WTC11 (cell line): Measurements from ENCODE around the gene TOR3A. TPM values are rescaled to one million over a fixed set of nuclear protein-coding genes. Genes with fewer than 3 reads are reported as not detected.

Experiments
- ATAC-seq: fragments of 200-7000 bp; cut with Tn5 transposase; 2 replicates; pipeline ENCODE4 v1.10.0; 2021; ENCODE audit warnings: mild to moderate bottlenecking, moderate library complexity
- CTCF ChIA-PET: fragments of 300-600 bp; sonication (Branson Sonifier 250); formaldehyde crosslinking; loops from one replicate; lab custom pipeline; 2021; ENCODE audit warnings: antibody characterized with exemption; lab: Charles Lee
- POLR2A ChIA-PET: fragments of 350-600 bp; sonication (Branson Sonifier 250); formaldehyde crosslinking; loops from one replicate; lab custom pipeline; 2021; ENCODE audit warnings: antibody characterized with exemption; lab: Charles Lee
- DNase-seq: peaks from one replicate; pipeline ENCODE4 v3.0.0; 2021; ENCODE audit warnings: low spot score
- H3K27ac Mint-ChIP-seq: 2 replicates; pipeline ENCODE4 v1.8.0; 2021; ENCODE audit warnings: mixed read lengths
- H3K27me3 Mint-ChIP-seq: 2 replicates; pipeline ENCODE4 v1.8.0; 2021; ENCODE audit warnings: low read depth, mild to moderate bottlenecking, moderate library complexity, mixed read lengths
- H3K36me3 Mint-ChIP-seq: 2 replicates; pipeline ENCODE4 v1.8.0; 2021; ENCODE audit warnings: mixed read lengths
- H3K4me1 Mint-ChIP-seq: 2 replicates; pipeline ENCODE4 v1.8.0; 2022; ENCODE audit warnings: mixed read lengths
- H3K4me3 Mint-ChIP-seq: 2 replicates; pipeline ENCODE4 v1.8.0; 2021; ENCODE audit warnings: mild to moderate bottlenecking, moderate library complexity, mixed read lengths
- H3K9me3 Mint-ChIP-seq: 2 replicates; pipeline ENCODE4 v1.8.0; 2021; ENCODE audit warnings: mixed read lengths
- AR ChIP-seq: fragments of 250-450 bp; sonication (Bioruptor Pico); IDR thresholded peaks from 2 replicates; pipeline ENCODE4 v1.9.0; 2021; ENCODE audit warnings: mild to moderate bottlenecking
- HMGA2 ChIP-seq: fragments of 250-450 bp; sonication (Bioruptor Pico); IDR thresholded peaks from 2 replicates; pipeline ENCODE4 v1.4.0; 2021; ENCODE audit warnings: mild to moderate bottlenecking, moderate library complexity
- NFYB ChIP-seq: sonication (generic); formaldehyde crosslinking; conservative IDR thresholded peaks from 2 replicates; pipeline ENCODE4 v1.8.0; 2022; ENCODE audit warnings: low read depth, missing genetic modification reagents
- NR2C2 ChIP-seq: sonication (generic); formaldehyde crosslinking; IDR thresholded peaks from 2 replicates; pipeline ENCODE4 v1.8.0; 2022; ENCODE audit warnings: mild to moderate bottlenecking, missing genetic modification reagents
- RORB ChIP-seq: fragments of 250-450 bp; sonication (Bioruptor Pico); IDR thresholded peaks from 2 replicates; pipeline ENCODE4 v1.9.0; 2021; ENCODE audit warnings: mild to moderate bottlenecking
- SMAD4 ChIP-seq: sonication (generic); formaldehyde crosslinking; IDR thresholded peaks from 2 replicates; pipeline ENCODE4 v1.8.0; 2022; ENCODE audit warnings: mild to moderate bottlenecking, missing genetic modification reagents
- SP1 ChIP-seq: sonication (generic); formaldehyde crosslinking; conservative IDR thresholded peaks from 2 replicates; pipeline ENCODE4 v1.8.1; 2022; ENCODE audit warnings: missing genetic modification reagents
- ZNF121 ChIP-seq: sonication (generic); formaldehyde crosslinking; IDR thresholded peaks from 2 replicates; pipeline ENCODE4 v1.8.0; 2023; ENCODE audit warnings: missing genetic modification reagents
- ZNF317 ChIP-seq: sonication (generic); formaldehyde crosslinking; IDR thresholded peaks from 2 replicates; pipeline ENCODE4 v1.8.1; 2023; ENCODE audit warnings: low read depth, mild to moderate bottlenecking, moderate library complexity, missing genetic modification reagents, borderline replicate concordance
- ZNF396 ChIP-seq: fragments of 250-450 bp; sonication (Bioruptor Pico); IDR thresholded peaks from 2 replicates; pipeline ENCODE4 v1.8.0; 2021; ENCODE audit warnings: mild to moderate bottlenecking, moderate library complexity, borderline replicate concordance
- total RNA-seq: library from RNA; stranded (reverse); gene quantifications from 3 replicates; pipeline ENCODE4 v1.2.3, GENCODE V29; 2021
- TF ChIP-seq, protein P1 (sequence below): sonication (generic); formaldehyde crosslinking; IDR thresholded peaks from 2 replicates; pipeline ENCODE4 v1.8.1; 2023; ENCODE audit warnings: mild to moderate bottlenecking, missing genetic modification reagents, borderline replicate concordance
- TF ChIP-seq, protein P2 (sequence below): sonication (generic); formaldehyde crosslinking; IDR thresholded peaks from 2 replicates; pipeline ENCODE4 v1.8.1; 2023; ENCODE audit warnings: mild to moderate bottlenecking, missing genetic modification reagents
- TF ChIP-seq, protein P3 (sequence below): sonication (generic); formaldehyde crosslinking; IDR thresholded peaks from 2 replicates; pipeline ENCODE4 v1.8.0; 2023; ENCODE audit warnings: missing genetic modification reagents, mild to moderate bottlenecking, borderline replicate concordance

Gene TOR3A
- total RNA-seq, 1 experiment from 2014 or later: 20.5 TPM

DNA sequence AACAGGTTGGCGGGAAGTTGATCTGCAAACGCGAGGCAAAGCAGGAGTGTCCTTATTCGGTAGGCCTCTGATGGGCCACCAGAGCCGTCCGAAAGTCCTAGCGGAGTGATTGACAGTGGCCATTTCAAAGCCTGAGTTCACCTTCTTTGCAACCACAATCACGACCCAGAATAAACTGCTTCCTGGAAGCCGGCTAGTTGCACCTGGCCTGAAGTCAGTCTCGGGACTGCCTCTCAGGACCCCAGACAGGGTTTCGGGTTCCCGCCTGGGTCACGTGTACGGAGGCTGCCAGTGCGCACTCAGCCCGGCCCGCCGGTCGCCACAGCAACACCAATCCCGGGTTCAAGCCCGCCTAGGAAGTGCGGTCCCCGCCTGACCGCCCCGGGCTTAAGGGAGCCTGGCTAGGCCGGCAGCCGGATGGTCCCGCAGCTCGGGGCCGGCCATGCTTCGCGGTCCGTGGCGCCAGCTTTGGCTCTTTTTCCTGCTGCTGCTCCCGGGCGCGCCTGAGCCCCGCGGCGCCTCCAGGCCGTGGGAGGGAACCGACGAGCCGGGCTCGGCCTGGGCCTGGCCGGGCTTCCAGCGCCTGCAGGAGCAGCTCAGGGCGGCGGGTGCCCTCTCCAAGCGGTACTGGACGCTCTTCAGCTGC, at the start of gene TOR3A (continued):
- TF ChIP-seq, protein P1, sequence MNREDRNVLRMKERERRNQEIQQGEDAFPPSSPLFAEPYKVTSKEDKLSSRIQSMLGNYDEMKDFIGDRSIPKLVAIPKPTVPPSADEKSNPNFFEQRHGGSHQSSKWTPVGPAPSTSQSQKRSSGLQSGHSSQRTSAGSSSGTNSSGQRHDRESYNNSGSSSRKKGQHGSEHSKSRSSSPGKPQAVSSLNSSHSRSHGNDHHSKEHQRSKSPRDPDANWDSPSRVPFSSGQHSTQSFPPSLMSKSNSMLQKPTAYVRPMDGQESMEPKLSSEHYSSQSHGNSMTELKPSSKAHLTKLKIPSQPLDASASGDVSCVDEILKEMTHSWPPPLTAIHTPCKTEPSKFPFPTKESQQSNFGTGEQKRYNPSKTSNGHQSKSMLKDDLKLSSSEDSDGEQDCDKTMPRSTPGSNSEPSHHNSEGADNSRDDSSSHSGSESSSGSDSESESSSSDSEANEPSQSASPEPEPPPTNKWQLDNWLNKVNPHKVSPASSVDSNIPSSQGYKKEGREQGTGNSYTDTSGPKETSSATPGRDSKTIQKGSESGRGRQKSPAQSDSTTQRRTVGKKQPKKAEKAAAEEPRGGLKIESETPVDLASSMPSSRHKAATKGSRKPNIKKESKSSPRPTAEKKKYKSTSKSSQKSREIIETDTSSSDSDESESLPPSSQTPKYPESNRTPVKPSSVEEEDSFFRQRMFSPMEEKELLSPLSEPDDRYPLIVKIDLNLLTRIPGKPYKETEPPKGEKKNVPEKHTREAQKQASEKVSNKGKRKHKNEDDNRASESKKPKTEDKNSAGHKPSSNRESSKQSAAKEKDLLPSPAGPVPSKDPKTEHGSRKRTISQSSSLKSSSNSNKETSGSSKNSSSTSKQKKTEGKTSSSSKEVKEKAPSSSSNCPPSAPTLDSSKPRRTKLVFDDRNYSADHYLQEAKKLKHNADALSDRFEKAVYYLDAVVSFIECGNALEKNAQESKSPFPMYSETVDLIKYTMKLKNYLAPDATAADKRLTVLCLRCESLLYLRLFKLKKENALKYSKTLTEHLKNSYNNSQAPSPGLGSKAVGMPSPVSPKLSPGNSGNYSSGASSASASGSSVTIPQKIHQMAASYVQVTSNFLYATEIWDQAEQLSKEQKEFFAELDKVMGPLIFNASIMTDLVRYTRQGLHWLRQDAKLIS (CRISPR knock-in tag): no peak
- 0 out of 2 replicates have a peak, but pooled peaks have one; percentile 23 for TF ChIP-seq ZNF317
- TF ChIP-seq SMAD4 (CRISPR knock-in tag): no peak
- TF ChIP-seq, protein P2, sequence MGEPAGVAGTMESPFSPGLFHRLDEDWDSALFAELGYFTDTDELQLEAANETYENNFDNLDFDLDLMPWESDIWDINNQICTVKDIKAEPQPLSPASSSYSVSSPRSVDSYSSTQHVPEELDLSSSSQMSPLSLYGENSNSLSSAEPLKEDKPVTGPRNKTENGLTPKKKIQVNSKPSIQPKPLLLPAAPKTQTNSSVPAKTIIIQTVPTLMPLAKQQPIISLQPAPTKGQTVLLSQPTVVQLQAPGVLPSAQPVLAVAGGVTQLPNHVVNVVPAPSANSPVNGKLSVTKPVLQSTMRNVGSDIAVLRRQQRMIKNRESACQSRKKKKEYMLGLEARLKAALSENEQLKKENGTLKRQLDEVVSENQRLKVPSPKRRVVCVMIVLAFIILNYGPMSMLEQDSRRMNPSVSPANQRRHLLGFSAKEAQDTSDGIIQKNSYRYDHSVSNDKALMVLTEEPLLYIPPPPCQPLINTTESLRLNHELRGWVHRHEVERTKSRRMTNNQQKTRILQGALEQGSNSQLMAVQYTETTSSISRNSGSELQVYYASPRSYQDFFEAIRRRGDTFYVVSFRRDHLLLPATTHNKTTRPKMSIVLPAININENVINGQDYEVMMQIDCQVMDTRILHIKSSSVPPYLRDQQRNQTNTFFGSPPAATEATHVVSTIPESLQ (CRISPR knock-in tag): no peak
- no peak for TF ChIP-seq ZNF396 (CRISPR knock-in tag)
- TF ChIP-seq RORB (CRISPR knock-in tag): no peak
- TF ChIP-seq ZNF121 (CRISPR knock-in tag): peak; percentile 82
- TF ChIP-seq SP1 (CRISPR knock-in tag): peak; percentile 81
- TF ChIP-seq AR: no peak
- TF ChIP-seq, protein P3, sequence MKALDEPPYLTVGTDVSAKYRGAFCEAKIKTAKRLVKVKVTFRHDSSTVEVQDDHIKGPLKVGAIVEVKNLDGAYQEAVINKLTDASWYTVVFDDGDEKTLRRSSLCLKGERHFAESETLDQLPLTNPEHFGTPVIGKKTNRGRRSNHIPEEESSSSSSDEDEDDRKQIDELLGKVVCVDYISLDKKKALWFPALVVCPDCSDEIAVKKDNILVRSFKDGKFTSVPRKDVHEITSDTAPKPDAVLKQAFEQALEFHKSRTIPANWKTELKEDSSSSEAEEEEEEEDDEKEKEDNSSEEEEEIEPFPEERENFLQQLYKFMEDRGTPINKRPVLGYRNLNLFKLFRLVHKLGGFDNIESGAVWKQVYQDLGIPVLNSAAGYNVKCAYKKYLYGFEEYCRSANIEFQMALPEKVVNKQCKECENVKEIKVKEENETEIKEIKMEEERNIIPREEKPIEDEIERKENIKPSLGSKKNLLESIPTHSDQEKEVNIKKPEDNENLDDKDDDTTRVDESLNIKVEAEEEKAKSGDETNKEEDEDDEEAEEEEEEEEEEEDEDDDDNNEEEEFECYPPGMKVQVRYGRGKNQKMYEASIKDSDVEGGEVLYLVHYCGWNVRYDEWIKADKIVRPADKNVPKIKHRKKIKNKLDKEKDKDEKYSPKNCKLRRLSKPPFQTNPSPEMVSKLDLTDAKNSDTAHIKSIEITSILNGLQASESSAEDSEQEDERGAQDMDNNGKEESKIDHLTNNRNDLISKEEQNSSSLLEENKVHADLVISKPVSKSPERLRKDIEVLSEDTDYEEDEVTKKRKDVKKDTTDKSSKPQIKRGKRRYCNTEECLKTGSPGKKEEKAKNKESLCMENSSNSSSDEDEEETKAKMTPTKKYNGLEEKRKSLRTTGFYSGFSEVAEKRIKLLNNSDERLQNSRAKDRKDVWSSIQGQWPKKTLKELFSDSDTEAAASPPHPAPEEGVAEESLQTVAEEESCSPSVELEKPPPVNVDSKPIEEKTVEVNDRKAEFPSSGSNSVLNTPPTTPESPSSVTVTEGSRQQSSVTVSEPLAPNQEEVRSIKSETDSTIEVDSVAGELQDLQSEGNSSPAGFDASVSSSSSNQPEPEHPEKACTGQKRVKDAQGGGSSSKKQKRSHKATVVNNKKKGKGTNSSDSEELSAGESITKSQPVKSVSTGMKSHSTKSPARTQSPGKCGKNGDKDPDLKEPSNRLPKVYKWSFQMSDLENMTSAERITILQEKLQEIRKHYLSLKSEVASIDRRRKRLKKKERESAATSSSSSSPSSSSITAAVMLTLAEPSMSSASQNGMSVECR (CRISPR knock-in tag): peak; percentile 76; the same call in 1 of the 2 replicates
- TF ChIP-seq HMGA2 (CRISPR knock-in tag): no peak
- TF ChIP-seq NFYB (CRISPR knock-in tag): peak; percentile 76

- peaks cover 53% of the 10 kb centered on the region for H3K4me1 Mint-ChIP-seq
- DNase-seq: no peak
- TF ChIP-seq NR2C2: no peak
These were observed 47.1 kb upstream of the TOR3A start for GRCh38 chr1:179034720-179035119.

More at GRCh38 chr1:179034720-179035119, 47.1 kb upstream of the TOR3A start:
- no peaks in the 10 kb centered on the region; the same call in none of the 2 replicates for H3K36me3 Mint-ChIP-seq
- no peak for ATAC-seq
- POLR2A ChIA-PET: no interaction called here
- no peaks in the 10 kb centered on the region for H3K9me3 Mint-ChIP-seq
- no peak overlapping the region for H3K4me3 Mint-ChIP-seq
- peak overlapping the region; percentile 58; the same call in 1 of the 2 replicates for H3K27ac Mint-ChIP-seq
- H3K27me3 Mint-ChIP-seq: no peaks in the 10 kb centered on the region; the same call in 1 of the 2 replicates
- CTCF ChIA-PET: interaction anchor here (0.8 kb wide), 1 partner anchor 24 kb away, joined by 3 read pairs; no protein-coding TSS in a partner anchor
